ENCODE data around the gene NCOA6.
"Not testable (repeated sequence)": the region's sequence is repeated elsewhere in the genome, so short reads cannot be mapped to it uniquely, and the experiment has no call there.

NCOA6 gene

GRCh38 chr20:34744340-34744739 lies 81.1 kb downstream of the NCOA6 start:
- Histone ChIP-seq H3K4me1 (ENCODE audit: control insufficient read depth, insufficient read depth, low read length) (no peaks in the 10 kb centered on the region), H3K4me3 (ENCODE audit: low read depth, low read length) (no peak overlapping the region), H3K27me3 (ENCODE audit: control insufficient read depth, insufficient read depth, low read length) (no peaks in the 10 kb centered on the region), H3K9ac (ENCODE audit: low read depth, low read length) (no peak overlapping the region), H3K9me3 (ENCODE audit: control insufficient read depth, insufficient read depth, low read length) (no peaks in the 10 kb centered on the region), H3K36me3 (ENCODE audit: control insufficient read depth, insufficient read depth, low read length) (peaks cover 8% of the 10 kb centered on the region)

GRCh38 chr20:34743039-34743438 lies 82.4 kb downstream of the NCOA6 start:
- peaks cover 8% of the 10 kb centered on the region for H3K36me3 ChIP-seq (ENCODE audit: control insufficient read depth, insufficient read depth, low read length)
- no peak overlapping the region for H3K9ac ChIP-seq (ENCODE audit: low read depth, low read length)

GRCh38 chr20:34736106-34736735 lies 89.2 kb downstream of the NCOA6 start:
- no peaks in the 10 kb centered on the region for H3K27me3 ChIP-seq (ENCODE audit: control insufficient read depth, insufficient read depth, low read length)
- no peak overlapping the region for H3K9ac ChIP-seq (ENCODE audit: low read depth, low read length)
- H3K4me1 ChIP-seq (ENCODE audit: control insufficient read depth, insufficient read depth, low read length) = no peaks in the 10 kb centered on the region
- no peaks in the 10 kb centered on the region for H3K36me3 ChIP-seq (ENCODE audit: control insufficient read depth, insufficient read depth, low read length)
- H3K9me3 ChIP-seq (ENCODE audit: control insufficient read depth, insufficient read depth, low read length) = no peaks in the 10 kb centered on the region
- no peak overlapping the region for H3K4me3 ChIP-seq (ENCODE audit: low read depth, low read length)

More at GRCh38 chr20:34743039-34743438, 82.4 kb downstream of the NCOA6 start:
- H3K4me3 ChIP-seq (ENCODE audit: low read depth, low read length) = no peak overlapping the region
- H3K27me3 ChIP-seq (ENCODE audit: control insufficient read depth, insufficient read depth, low read length) = no peaks in the 10 kb centered on the region
- no peaks in the 10 kb centered on the region for H3K9me3 ChIP-seq (ENCODE audit: control insufficient read depth, insufficient read depth, low read length)
- no peaks in the 10 kb centered on the region for H3K4me1 ChIP-seq (ENCODE audit: control insufficient read depth, insufficient read depth, low read length)

GRCh38 chr20:34732523-34732922 lies 92.9 kb downstream of the NCOA6 start:
- H3K36me3 ChIP-seq (ENCODE audit: control insufficient read depth, insufficient read depth, low read length) = no peaks in the 10 kb centered on the region
- no peaks in the 10 kb centered on the region for H3K9me3 ChIP-seq (ENCODE audit: control insufficient read depth, insufficient read depth, low read length)
- no peak overlapping the region for H3K9ac ChIP-seq (ENCODE audit: low read depth, low read length)
- no peak overlapping the region for H3K4me3 ChIP-seq (ENCODE audit: low read depth, low read length)
- no peaks in the 10 kb centered on the region for H3K27me3 ChIP-seq (ENCODE audit: control insufficient read depth, insufficient read depth, low read length)
- no peaks in the 10 kb centered on the region for H3K4me1 ChIP-seq (ENCODE audit: control insufficient read depth, insufficient read depth, low read length)

GRCh38 chr20:34729416-34729815 lies 96.0 kb downstream of the NCOA6 start:
- Histone ChIP-seq H3K4me1 (ENCODE audit: control insufficient read depth, insufficient read depth, low read length) (no peaks in the 10 kb centered on the region), H3K36me3 (ENCODE audit: control insufficient read depth, insufficient read depth, low read length) (no peaks in the 10 kb centered on the region), H3K9me3 (ENCODE audit: control insufficient read depth, insufficient read depth, low read length) (no peaks in the 10 kb centered on the region), H3K27me3 (ENCODE audit: control insufficient read depth, insufficient read depth, low read length) (no peaks in the 10 kb centered on the region), H3K4me3 (ENCODE audit: low read depth, low read length) (no peak overlapping the region), H3K9ac (ENCODE audit: low read depth, low read length) (no peak overlapping the region)

- Histone ChIP-seq H3K4me1 (ENCODE audit: control insufficient read depth, insufficient read depth, low read length) (no peaks in the 10 kb centered on the region), H3K9ac (ENCODE audit: low read depth, low read length) (no peak overlapping the region), H3K4me3 (ENCODE audit: low read depth, low read length) (no peak overlapping the region), H3K9me3 (ENCODE audit: control insufficient read depth, insufficient read depth, low read length) (no peaks in the 10 kb centered on the region), H3K27me3 (ENCODE audit: control insufficient read depth, insufficient read depth, low read length) (no peaks in the 10 kb centered on the region), H3K36me3 (ENCODE audit: control insufficient read depth, insufficient read depth, low read length) (peaks cover 2% of the 10 kb centered on the region)
Measured at GRCh38 chr20:34724172-34724571, 101.3 kb downstream of the NCOA6 start.

- H3K9me3 ChIP-seq (ENCODE audit: control insufficient read depth, insufficient read depth, low read length); H3K36me3 ChIP-seq (ENCODE audit: control insufficient read depth, insufficient read depth, low read length): not testable (repeated sequence)
Measured at GRCh38 chr20:34722560-34722959, 102.9 kb downstream of the NCOA6 start.

GRCh38 chr20:34720266-34720665 lies 105.2 kb downstream of the NCOA6 start:
- no peak overlapping the region for H3K9ac ChIP-seq (ENCODE audit: low read depth, low read length)
- H3K9me3 ChIP-seq (ENCODE audit: control insufficient read depth, insufficient read depth, low read length) = no peaks in the 10 kb centered on the region
- no peaks in the 10 kb centered on the region for H3K4me1 ChIP-seq (ENCODE audit: control insufficient read depth, insufficient read depth, low read length)
- no peak overlapping the region for H3K4me3 ChIP-seq (ENCODE audit: low read depth, low read length)
- H3K36me3 ChIP-seq (ENCODE audit: control insufficient read depth, insufficient read depth, low read length) = peaks cover 2% of the 10 kb centered on the region
- no peaks in the 10 kb centered on the region for H3K27me3 ChIP-seq (ENCODE audit: control insufficient read depth, insufficient read depth, low read length)

More at GRCh38 chr20:34722560-34722959, 102.9 kb downstream of the NCOA6 start:
- H3K27me3 ChIP-seq (ENCODE audit: control insufficient read depth, insufficient read depth, low read length); H3K4me3 ChIP-seq (ENCODE audit: low read depth, low read length); H3K9ac ChIP-seq (ENCODE audit: low read depth, low read length); H3K4me1 ChIP-seq (ENCODE audit: control insufficient read depth, insufficient read depth, low read length): not testable (repeated sequence)

GRCh38 chr20:34719242-34720017 lies 106.0 kb downstream of the NCOA6 start:
- not testable (repeated sequence) for H3K9me3 ChIP-seq (ENCODE audit: control insufficient read depth, insufficient read depth, low read length); H3K4me3 ChIP-seq (ENCODE audit: low read depth, low read length); H3K36me3 ChIP-seq (ENCODE audit: control insufficient read depth, insufficient read depth, low read length); H3K27me3 ChIP-seq (ENCODE audit: control insufficient read depth, insufficient read depth, low read length); H3K9ac ChIP-seq (ENCODE audit: low read depth, low read length); H3K4me1 ChIP-seq (ENCODE audit: control insufficient read depth, insufficient read depth, low read length)

GRCh38 chr20:34717230-34718095 lies 108.0 kb downstream of the NCOA6 start:
- Histone ChIP-seq H3K9ac (ENCODE audit: low read depth, low read length) (no peak overlapping the region), H3K4me1 (ENCODE audit: control insufficient read depth, insufficient read depth, low read length) (no peaks in the 10 kb centered on the region), H3K36me3 (ENCODE audit: control insufficient read depth, insufficient read depth, low read length) (no peaks in the 10 kb centered on the region), H3K9me3 (ENCODE audit: control insufficient read depth, insufficient read depth, low read length) (no peaks in the 10 kb centered on the region), H3K27me3 (ENCODE audit: control insufficient read depth, insufficient read depth, low read length) (no peaks in the 10 kb centered on the region), H3K4me3 (ENCODE audit: low read depth, low read length) (no peak overlapping the region)

GRCh38 chr20:34716921-34717229 lies 108.6 kb downstream of the NCOA6 start:
- Histone ChIP-seq H3K9me3 (ENCODE audit: control insufficient read depth, insufficient read depth, low read length) (no peaks in the 10 kb centered on the region), H3K4me1 (ENCODE audit: control insufficient read depth, insufficient read depth, low read length) (no peaks in the 10 kb centered on the region), H3K9ac (ENCODE audit: low read depth, low read length) (no peak overlapping the region), H3K27me3 (ENCODE audit: control insufficient read depth, insufficient read depth, low read length) (no peaks in the 10 kb centered on the region), H3K36me3 (ENCODE audit: control insufficient read depth, insufficient read depth, low read length) (no peaks in the 10 kb centered on the region), H3K4me3 (ENCODE audit: low read depth, low read length) (no peak overlapping the region)
